A673 (cell line): Measurements from ENCODE around the gene FCGR1A.
"Not testable (repeated sequence)": the region's sequence is repeated elsewhere in the genome, so short reads cannot be mapped to it uniquely, and the experiment has no call there.

Source experiments
- EZH2 ChIP-seq: fragments of 200-600 bp; sonication (generic); IDR thresholded peaks from 2 replicates; pipeline ENCODE4 v1.6.1; 2017; ENCODE audit warnings: borderline replicate concordance, low read depth, mild to moderate bottlenecking, mixed read lengths, antibody characterized with exemption, low read length; ENCODE audit not compliant: poor library complexity, severe bottlenecking
- TF ChIP-seq, protein P1 (sequence below): fragments of 300-800, 200-600 bp; sonication (generic); conservative IDR thresholded peaks from 2 replicates; pipeline ENCODE4 v1.5.1; 2017; ENCODE audit warnings: low read depth, mild to moderate bottlenecking, antibody characterized with exemption, low read length, moderate library complexity, mixed read lengths

DNA sequence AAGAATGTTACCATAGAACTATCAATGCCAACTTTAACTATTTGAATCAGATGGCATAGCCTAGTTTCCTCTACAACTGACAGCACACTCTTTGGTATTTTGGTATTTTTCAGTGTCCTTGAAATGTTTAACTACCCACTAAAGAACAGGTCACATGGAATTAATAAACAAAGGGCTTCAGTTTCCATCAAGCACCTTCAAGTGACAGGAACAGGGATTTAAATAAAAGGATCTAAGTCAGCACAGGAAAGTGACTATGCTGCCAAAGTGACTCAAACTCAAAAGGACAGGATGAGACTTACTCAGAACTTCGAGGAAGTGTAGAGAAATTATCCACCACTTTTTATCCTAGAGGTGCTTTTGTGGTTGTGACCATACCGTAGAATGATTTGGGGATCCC lies 20.2 kb upstream of the FCGR1A start:
- TF ChIP-seq, protein P1, sequence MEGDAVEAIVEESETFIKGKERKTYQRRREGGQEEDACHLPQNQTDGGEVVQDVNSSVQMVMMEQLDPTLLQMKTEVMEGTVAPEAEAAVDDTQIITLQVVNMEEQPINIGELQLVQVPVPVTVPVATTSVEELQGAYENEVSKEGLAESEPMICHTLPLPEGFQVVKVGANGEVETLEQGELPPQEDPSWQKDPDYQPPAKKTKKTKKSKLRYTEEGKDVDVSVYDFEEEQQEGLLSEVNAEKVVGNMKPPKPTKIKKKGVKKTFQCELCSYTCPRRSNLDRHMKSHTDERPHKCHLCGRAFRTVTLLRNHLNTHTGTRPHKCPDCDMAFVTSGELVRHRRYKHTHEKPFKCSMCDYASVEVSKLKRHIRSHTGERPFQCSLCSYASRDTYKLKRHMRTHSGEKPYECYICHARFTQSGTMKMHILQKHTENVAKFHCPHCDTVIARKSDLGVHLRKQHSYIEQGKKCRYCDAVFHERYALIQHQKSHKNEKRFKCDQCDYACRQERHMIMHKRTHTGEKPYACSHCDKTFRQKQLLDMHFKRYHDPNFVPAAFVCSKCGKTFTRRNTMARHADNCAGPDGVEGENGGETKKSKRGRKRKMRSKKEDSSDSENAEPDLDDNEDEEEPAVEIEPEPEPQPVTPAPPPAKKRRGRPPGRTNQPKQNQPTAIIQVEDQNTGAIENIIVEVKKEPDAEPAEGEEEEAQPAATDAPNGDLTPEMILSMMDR, result not testable (repeated sequence)
- TF ChIP-seq EZH2, result not testable (repeated sequence)
